NT2/D1 (cell line): ENCODE data around the gene GNAI3.

ENCODE experiments used
- YY1 ChIP-seq: IDR thresholded peaks from 2 replicates; pipeline ENCODE4 v1.6.1; 2011; ENCODE audit not compliant: insufficient read length, insufficient read depth
- ZNF274 ChIP-seq: IDR thresholded peaks from 2 replicates; pipeline ENCODE4 v1.6.1; 2011; ENCODE audit warnings: mild to moderate bottlenecking, low read depth, low read length

DNA sequence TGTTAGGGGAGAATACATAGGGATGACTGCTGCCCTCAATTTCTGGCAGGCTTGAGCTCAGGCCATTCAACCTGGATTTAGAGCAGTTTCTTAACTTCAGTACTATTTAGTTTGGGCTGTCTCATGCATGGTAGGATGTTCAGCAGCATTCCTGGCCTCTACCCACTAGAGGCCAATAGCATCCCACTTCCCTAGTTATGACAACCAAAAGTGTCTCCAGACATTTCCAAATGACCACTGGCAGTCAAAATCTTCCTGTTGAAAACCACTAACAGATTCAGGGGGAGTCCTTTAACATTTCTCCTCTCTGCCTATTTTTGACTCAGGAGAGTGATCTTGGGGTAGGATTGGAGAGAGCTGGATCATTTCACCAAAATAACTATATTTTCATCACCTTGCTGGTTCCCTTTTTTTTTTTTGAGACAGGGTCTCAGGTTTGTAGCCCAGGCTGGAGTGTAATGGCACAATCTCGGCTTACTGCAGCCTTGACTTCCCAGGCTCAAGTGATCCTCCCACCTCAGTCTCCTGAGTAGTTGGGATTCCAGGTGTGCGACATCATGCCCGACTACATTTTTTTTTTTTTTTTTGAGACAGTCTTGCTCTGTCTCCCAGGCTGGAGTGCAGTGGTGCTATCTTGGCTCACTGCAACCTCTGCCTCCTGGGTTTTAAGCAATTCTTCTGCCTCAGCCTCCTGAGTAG, 62.3 kb downstream of the GNAI3 start:
- TF ChIP-seq ZNF274 (no peak), YY1 (no peak)
